Loucy (cell line): Measurements from ENCODE around the gene ZNRF1.

Source experiments
- EZH2phosphoT487 ChIP-seq: fragments of 200-600 bp; IDR thresholded peaks from 2 replicates; pipeline ENCODE4 v1.6.1; 2018; ENCODE audit warnings: antibody characterized with exemption, mild to moderate bottlenecking, moderate library complexity, borderline replicate concordance
- TF ChIP-seq, protein P1 (sequence below): fragments of 200-600 bp; sonication (generic); conservative IDR thresholded peaks from 2 replicates; pipeline ENCODE4 v1.5.1; 2014; ENCODE audit warnings: mild to moderate bottlenecking, antibody characterized with exemption, low read length

DNA sequence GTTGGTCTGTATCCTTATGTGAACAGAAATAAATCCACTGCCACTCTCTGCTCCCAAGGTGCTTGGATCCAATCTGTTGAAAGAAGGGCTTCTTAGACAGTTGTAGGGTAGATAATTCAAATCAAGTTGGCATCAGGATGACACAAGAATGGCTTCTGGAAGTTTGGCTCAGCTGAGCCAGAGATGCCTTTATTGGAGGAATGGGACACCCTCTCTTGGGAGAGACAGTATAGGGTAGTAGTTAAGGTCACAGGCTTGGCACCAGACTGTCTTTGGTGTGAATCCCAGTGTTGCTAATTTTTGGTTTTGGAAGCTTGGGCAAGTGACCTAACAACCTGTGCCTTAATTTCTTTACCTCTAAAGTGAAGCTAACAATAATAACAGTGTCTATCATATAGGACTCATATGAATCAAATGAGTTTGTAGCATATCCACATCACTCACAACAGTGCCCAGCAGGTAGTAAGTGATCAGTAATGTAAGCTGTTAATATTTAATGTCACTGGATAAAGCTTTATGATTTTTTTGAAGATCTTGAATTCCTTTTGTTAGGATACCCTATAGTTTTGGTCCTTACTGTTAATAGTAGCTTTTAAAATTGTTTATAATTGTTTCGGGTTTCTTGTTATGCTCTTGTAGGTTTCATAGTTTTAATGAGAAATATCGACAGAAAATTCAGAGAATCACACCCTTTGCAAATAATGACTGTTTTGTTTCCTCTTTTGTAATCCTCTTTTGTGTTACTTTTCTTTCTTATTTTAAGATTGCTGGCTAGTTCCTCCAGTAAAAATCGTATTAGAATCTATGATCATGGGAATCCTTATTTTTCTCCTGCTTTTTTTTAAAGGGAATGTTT is 19.1 kb downstream of the ZNRF1 start:
- TF ChIP-seq, protein P1, sequence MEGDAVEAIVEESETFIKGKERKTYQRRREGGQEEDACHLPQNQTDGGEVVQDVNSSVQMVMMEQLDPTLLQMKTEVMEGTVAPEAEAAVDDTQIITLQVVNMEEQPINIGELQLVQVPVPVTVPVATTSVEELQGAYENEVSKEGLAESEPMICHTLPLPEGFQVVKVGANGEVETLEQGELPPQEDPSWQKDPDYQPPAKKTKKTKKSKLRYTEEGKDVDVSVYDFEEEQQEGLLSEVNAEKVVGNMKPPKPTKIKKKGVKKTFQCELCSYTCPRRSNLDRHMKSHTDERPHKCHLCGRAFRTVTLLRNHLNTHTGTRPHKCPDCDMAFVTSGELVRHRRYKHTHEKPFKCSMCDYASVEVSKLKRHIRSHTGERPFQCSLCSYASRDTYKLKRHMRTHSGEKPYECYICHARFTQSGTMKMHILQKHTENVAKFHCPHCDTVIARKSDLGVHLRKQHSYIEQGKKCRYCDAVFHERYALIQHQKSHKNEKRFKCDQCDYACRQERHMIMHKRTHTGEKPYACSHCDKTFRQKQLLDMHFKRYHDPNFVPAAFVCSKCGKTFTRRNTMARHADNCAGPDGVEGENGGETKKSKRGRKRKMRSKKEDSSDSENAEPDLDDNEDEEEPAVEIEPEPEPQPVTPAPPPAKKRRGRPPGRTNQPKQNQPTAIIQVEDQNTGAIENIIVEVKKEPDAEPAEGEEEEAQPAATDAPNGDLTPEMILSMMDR: no peak
- no peak for TF ChIP-seq EZH2phosphoT487
